Mesendoderm (in vitro differentiated cells): ENCODE results near the gene NUTM2D. TPM values are rescaled to one million over a fixed set of nuclear protein-coding genes. Genes with fewer than 3 reads are reported as not detected.
A peak's percentile ranks its signal among the peaks of the same experiment; 100 is the strongest.
"Not testable (repeated sequence)": the region's sequence is repeated elsewhere in the genome, so short reads cannot be mapped to it uniquely, and the experiment has no call there.

ENCODE experiments used
- DNase-seq: peaks from one replicate; pipeline ENCODE4 v3.0.0; 2013
- H2AK5ac ChIP-seq: 2 replicates; pipeline ENCODE4 v1.6.1; 2013; ENCODE audit warnings: low read length, inconsistent platforms
- H2BK120ac ChIP-seq: 2 replicates; pipeline ENCODE4 v1.6.1; 2013; ENCODE audit warnings: low read depth, mild to moderate bottlenecking, low read length, moderate library complexity, mixed read lengths
- H2BK15ac ChIP-seq: replicated peaks from 2 replicates; pipeline ENCODE4 v1.6.1; 2013; ENCODE audit warnings: low read depth, mild to moderate bottlenecking, moderate library complexity
- H2BK5ac ChIP-seq: 2 replicates; pipeline ENCODE4 v1.6.1; 2013; ENCODE audit warnings: low read length, inconsistent platforms
- H3K18ac ChIP-seq: 2 replicates; pipeline ENCODE4 v1.6.1; 2013; ENCODE audit warnings: mild to moderate bottlenecking, low read length, mixed read lengths
- H3K23ac ChIP-seq: one replicate; pipeline ENCODE4 v1.6.1; 2013; ENCODE audit warnings: low read length
- H3K27ac ChIP-seq: 2 replicates; pipeline ENCODE4 v1.5.1; 2013; ENCODE audit warnings: low read depth, mild to moderate bottlenecking, inconsistent platforms, low read length, moderate library complexity
- H3K27me3 ChIP-seq: 2 replicates; pipeline ENCODE4 v1.6.1; 2013; ENCODE audit warnings: low read length, control low read depth, mild to moderate bottlenecking, inconsistent platforms; ENCODE audit not compliant: insufficient read depth, poor library complexity
- H3K36me3 ChIP-seq: 2 replicates; pipeline ENCODE4 v1.6.1; 2013; ENCODE audit warnings: low read length, inconsistent platforms; ENCODE audit not compliant: control insufficient read depth, insufficient read depth
- H3K4ac ChIP-seq: one replicate; pipeline ENCODE4 v1.6.1; 2013; ENCODE audit warnings: low read depth, mild to moderate bottlenecking, low read length, moderate library complexity
- H3K4me1 ChIP-seq: 2 replicates; pipeline ENCODE4 v1.6.1; 2013; ENCODE audit warnings: low read depth, low read length, inconsistent platforms; ENCODE audit not compliant: control insufficient read depth
- H3K4me2 ChIP-seq: 2 replicates; pipeline ENCODE4 v1.6.1; 2013; ENCODE audit warnings: low read length
- H3K4me3 ChIP-seq: 2 replicates; pipeline ENCODE4 v1.5.1; 2013; ENCODE audit warnings: mild to moderate bottlenecking, low read length
- H3K56ac ChIP-seq: one replicate; pipeline ENCODE4 v1.6.1; 2013; ENCODE audit warnings: low read length
- H3K79me1 ChIP-seq: 2 replicates; pipeline ENCODE4 v1.6.1; 2013; ENCODE audit warnings: low read length, inconsistent platforms
- H3K79me2 ChIP-seq: 2 replicates; pipeline ENCODE4 v1.6.1; 2013; ENCODE audit warnings: mild to moderate bottlenecking, low read length; ENCODE audit not compliant: control insufficient read depth, insufficient read depth
- H3K9ac ChIP-seq: 2 replicates; pipeline ENCODE4 v1.6.1; 2013; ENCODE audit warnings: low read length, inconsistent platforms
- H4K5ac ChIP-seq: one replicate; pipeline ENCODE4 v1.6.1; 2013; ENCODE audit warnings: low read length
- H4K8ac ChIP-seq: one replicate; pipeline ENCODE4 v1.6.1; 2013; ENCODE audit warnings: low read depth, mild to moderate bottlenecking, control low read depth, low read length, moderate library complexity
- WGBS: extraction: QIAGEN DNeasy Blood & Tissue Kit; methylation state at CpG from one replicate; pipeline ENCODE4 v1.1.7; 2013; ENCODE audit warnings: low lambda C conversion rate, missing lambda C conversion rate; ENCODE audit not compliant: insufficient coverage; ENCODE audit errors: extremely low coverage; 5-methylcytosine and 5-hydroxymethylcytosine counted together
- small RNA-seq: library from polyadenylated mRNA; stranded (forward); fragments of <200 nt; extraction: miRNeasy Mini kit (QIAGEN cat#:217004); gene quantifications from one replicate; pipeline ENCODE3, GENCODE V24; 2013; ENCODE audit not compliant: insufficient read depth

NUTM2D gene

GRCh38 chr10:87407516-87408467 lies 50.2 kb downstream of the NUTM2D start:
- H3K79me2 ChIP-seq, H2AK5ac ChIP-seq, H3K4me2 ChIP-seq, H3K56ac ChIP-seq, H3K27me3 ChIP-seq, H3K4me1 ChIP-seq, H3K36me3 ChIP-seq, H3K9ac ChIP-seq, H3K18ac ChIP-seq, H3K79me1 ChIP-seq, H3K4me3 ChIP-seq, H4K5ac ChIP-seq, H2BK15ac ChIP-seq, H3K23ac ChIP-seq, H2BK5ac ChIP-seq, H2BK120ac ChIP-seq, H4K8ac ChIP-seq, H3K27ac ChIP-seq, H3K4ac ChIP-seq: not testable (repeated sequence)
- peak; percentile 1 for DNase-seq
- no CpG with 5 or more reads among the region's 36 CpGs for WGBS

DNA sequence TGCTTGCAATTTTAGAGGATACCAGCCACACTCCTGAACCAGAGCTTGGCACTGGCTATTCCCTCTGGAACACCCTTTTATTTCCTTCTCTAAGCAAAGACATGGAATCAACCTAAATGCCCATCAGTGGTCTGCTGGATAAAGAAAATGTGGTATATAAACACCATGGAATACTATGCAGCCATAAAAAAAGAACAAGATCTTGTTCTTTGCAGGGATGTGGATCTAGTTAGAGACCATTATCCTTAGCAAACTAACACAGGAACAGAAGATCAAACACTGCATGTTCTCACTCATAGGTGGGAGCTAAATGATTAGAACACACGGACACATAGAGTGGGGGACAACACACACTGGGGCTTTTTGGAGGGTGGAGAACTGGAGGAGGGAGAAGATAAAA lies 56.4 kb downstream of the NUTM2D start:
- H3K79me1 ChIP-seq, H3K18ac ChIP-seq, H3K23ac ChIP-seq: not testable (repeated sequence)

More for the DNA sequence above, 56.4 kb downstream of the NUTM2D start:
- not testable (repeated sequence) for H3K4ac ChIP-seq, H2BK15ac ChIP-seq, H2AK5ac ChIP-seq, H3K56ac ChIP-seq, H3K79me2 ChIP-seq, H4K5ac ChIP-seq, H3K27me3 ChIP-seq, H3K27ac ChIP-seq, H2BK120ac ChIP-seq, H2BK5ac ChIP-seq, H3K4me2 ChIP-seq, H4K8ac ChIP-seq, DNase-seq, H3K4me1 ChIP-seq, H3K36me3 ChIP-seq, H3K4me3 ChIP-seq, H3K9ac ChIP-seq
- WGBS, result no CpG with 5 or more reads among the region's 1 CpG

Small RNA genes lying within 50 kb of the gene (small RNA-seq; reads per million reads assigned to genes)
- gene AL355334.1, result not detected
